ENCODE measurements around the gene DNAJA1. TPM values are rescaled to one million over a fixed set of nuclear protein-coding genes. Genes with fewer than 3 reads are reported as not detected.
A peak's percentile ranks its signal among the peaks of the same experiment; 100 is the strongest.
"Not testable (repeated sequence)": the region's sequence is repeated elsewhere in the genome, so short reads cannot be mapped to it uniquely, and the experiment has no call there.

Gene DNAJA1
- total RNA-seq, result 90.9 TPM
- long read RNA-seq, transcript DNAJA1-201 (9 exons, 2,381 nt), result major isoform, 301 of 316 reads
- long read RNA-seq, partial matches to known transcripts, result 8 of 316 reads
- long read RNA-seq, other reads (novel, unspliced or antisense), result 7 of 316 reads

DNA sequence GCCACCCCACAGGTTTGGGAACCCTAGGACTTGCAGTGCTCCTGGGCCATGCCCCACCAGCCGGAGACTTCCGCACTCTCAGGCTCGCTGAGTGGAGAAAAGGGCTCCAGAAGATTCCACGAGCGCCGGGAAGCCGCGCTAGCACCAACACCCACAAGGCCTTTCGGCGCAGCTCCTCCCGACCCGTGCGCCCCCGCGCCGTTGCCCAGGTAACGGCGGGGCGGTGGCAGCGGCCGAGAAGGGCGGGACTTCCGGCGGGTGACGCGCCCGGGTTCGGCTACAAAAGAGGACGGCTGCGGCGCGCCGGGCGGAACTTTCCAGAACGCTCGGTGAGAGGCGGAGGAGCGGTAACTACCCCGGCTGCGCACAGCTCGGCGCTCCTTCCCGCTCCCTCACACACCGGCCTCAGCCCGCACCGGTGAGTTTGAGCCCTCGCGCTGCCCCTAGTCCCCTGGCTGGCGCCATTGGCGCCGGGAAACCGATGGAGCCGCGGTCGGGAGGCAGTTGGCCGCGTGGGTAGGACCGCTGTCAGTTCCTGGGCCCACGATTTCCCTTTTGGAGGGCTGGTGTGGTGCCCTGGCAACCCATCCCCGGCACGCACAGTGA is at the start of gene DNAJA1:
DNAJA1 (plus strand) TSS at position 308 of the 606 bp plus-strand sequence. CDS start 1,212 bp downstream, outside the sequence.
- ATAC-seq, result peak; percentile 97
- intact Hi-C loops (cut with micrococcal nuclease), result no loop called here
- DNase-seq, result peak; percentile 97

GRCh38 chr9:32978051-32978450 is 47.0 kb upstream of the DNAJA1 start:
- DNase-seq, result no peak
- intact Hi-C loops (cut with micrococcal nuclease), result no loop called here
- no peak for ATAC-seq

DNA sequence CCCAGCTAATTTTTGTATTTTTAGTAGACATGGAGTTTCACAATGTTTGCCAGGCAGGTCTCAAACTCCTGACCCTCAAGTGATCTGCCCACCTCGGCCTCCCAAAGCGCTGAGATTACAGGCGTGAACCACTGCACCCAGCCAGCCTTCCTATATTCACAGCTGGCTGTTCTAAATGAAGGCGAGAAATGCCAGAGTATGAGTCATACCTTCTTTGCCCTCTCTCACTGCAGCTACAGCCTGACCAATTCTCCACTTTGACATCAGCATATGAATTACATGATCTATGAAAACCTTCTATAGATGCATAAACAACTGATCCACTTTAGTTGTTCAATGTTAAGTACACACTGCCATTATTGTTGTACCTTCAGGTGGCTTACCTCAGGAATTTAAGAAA is 38.1 kb upstream of the DNAJA1 start:
- ATAC-seq (no peak), DNase-seq (no peak)
- intact Hi-C loops (cut with micrococcal nuclease), result no loop called here

DNA sequence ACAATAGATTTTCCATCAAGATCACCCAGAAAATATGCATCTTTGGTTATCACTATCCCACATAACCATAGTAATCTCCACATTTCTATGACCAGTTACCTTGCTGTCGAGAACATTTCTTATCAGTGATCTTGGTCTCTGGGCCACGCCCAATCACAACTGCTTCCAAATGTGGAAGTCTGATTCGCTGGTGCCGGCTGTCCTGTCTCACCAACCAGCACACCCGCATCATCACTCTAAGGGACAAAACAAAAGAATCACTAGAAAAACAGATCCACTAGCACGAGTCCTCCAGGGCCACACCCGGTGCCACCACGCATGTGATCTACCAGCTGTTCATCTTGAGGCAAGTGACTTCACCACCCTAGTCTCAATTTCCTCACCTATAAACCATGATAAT is 35.4 kb upstream of the DNAJA1 start:
- DNase-seq (no peak), ATAC-seq (no peak)

GRCh38 chr9:32991897-32992594 is 33.0 kb upstream of the DNAJA1 start:
- DNase-seq (no peak), ATAC-seq (peak; percentile 76)
- intact Hi-C loops (cut with micrococcal nuclease), result no loop called here

More for the DNA sequence above, 35.4 kb upstream of the DNAJA1 start:
- intact Hi-C loops (cut with micrococcal nuclease), result no loop called here

DNA sequence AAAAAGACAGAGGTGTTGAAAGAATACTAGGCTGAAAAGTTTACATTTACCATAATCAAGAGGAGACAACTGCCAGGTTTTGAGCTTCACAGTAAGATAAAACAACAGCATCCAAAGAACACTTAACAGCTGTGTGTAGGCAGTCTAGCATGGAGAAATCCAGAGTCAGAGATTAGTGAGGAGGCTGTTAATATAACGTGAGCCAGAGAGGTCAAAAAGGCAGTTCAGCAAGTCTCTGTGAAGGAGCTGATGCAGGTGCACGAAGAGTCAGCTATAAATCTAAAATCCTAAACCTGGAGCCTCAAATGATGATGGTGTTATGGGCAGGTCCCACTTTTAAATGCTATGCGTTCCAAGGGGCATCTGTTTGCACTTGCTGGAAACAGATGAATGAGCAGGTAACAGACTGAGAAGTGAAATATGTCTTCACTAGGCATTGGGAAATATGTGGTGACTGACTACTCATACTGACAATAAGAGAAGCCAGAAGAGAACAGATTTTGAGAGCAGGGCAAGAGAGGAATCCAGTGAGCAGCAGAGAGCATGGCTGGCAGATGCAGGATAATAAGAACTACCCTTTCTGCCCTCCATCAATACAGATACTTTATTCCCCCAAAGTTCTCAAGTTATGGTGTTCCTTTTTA is 32.4 kb upstream of the DNAJA1 start:
- ATAC-seq (peak; percentile 50), DNase-seq (no peak)
- intact Hi-C loops (cut with micrococcal nuclease), result no loop called here

- DNase-seq; intact Hi-C loops (cut with micrococcal nuclease): not testable (repeated sequence)
- ATAC-seq, result peak; percentile 3
These were observed 24.4 kb upstream of the DNAJA1 start for GRCh38 chr9:33000682-33001055.

DNA sequence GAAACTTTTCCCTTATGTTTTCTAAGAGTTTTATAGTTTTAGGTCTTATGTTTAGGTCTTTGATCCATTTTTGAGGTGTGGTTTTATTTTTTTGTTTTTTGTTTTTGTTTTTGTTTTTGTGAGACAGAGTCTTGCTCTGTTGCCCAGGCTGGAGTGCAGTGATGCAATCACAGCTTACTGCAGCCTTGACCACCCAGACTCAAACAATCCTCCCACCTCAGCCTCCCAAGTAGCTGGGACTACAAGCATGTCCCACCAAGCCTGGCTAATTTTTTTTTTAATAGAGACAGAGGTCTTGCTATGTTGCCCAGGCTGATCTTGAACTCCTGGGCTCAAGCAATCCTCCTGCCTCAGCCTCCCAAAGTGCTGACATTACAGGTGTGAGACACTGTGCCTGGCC is 19.7 kb upstream of the DNAJA1 start:
- ATAC-seq; DNase-seq; intact Hi-C loops (cut with micrococcal nuclease): not testable (repeated sequence)

DNA sequence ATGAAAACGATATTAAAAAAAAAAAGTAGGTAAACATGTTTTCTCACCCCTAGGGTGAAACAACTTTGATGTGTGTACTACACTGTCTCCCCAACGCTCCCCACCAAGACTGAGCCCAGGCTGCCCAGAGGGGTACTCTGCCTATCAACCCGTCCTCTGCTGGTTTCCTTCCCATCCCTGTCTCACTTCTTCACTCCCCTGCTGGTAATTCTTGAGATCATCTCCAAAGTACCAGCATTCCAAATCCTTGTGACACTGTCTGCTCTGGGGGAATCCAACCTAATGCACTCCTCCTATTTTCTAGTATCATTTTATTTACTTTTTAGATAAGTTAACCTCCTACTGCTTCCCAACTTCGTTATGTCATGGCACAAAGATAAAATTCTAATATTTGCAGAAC is 17.3 kb upstream of the DNAJA1 start:
- intact Hi-C loops (cut with micrococcal nuclease), result no loop called here
- DNase-seq (no peak), ATAC-seq (no peak)

DNA sequence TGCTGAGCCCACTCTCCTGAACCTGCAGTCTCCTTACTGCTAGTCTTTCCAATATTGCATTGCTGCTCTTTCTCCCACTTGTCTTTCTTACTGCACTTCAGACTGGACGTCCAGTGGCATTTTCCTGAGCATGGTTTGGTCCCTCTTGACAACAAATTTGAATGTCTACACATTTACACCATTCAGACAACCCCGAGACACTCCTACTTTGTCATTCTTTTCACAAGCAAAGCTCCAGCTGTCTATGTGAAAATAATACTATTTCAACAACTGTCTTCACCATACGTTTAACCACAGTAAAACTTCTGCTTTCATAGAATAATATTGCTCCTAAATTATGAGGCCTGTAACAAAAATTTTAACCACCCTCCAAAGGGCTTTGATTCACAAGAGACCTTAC is 13.2 kb upstream of the DNAJA1 start:
- ATAC-seq (no peak), DNase-seq (no peak)
- intact Hi-C loops (cut with micrococcal nuclease), result no loop called here

GRCh38 chr9:33012328-33013069 is 12.6 kb upstream of the DNAJA1 start:
- intact Hi-C loops (cut with micrococcal nuclease), result no loop called here
- DNase-seq (no peak), ATAC-seq (no peak)

DNA sequence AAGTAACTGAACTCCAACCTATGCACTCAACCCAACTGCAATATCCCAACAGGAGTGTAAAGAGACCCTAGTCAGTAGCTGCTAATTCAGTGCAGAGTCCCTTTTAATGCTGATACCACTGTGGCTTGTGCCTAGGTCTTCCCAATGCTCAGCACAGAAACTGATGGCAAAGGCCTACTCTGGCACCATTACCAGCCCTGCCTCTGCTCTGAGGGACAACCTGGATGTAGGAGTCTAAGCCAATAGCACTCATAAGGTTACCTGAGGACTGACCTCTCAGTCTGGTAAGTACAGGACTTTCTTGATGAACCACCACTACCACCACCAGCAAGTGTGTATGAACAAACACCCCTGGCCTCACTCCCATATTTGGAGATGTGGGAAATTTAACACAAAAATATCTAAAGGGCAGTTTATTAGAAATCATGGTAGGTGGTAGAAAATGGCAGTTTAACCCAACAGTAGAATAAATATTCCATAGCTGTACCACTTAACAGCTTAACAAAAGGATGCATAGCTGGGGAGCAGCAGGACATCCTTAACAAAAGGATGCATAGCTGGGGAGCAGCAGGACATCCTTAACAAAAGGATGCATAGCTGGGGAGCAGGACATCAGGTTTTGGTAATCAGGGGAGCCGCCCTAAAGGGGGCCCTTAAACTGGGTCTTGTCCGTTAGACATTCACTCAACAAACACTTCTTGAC is 11.0 kb upstream of the DNAJA1 start:
- no peak for ATAC-seq
- no peak for DNase-seq
- intact Hi-C loops (cut with micrococcal nuclease), result no loop called here

GRCh38 chr9:33014665-33015014 is 10.4 kb upstream of the DNAJA1 start:
- peak; percentile 27 for ATAC-seq
- intact Hi-C loops (cut with micrococcal nuclease), result no loop called here
- DNase-seq, result no peak

- DNase-seq (no peak), ATAC-seq (no peak)
- intact Hi-C loops (cut with micrococcal nuclease), result no loop called here
These were observed 7.6 kb upstream of the DNAJA1 start for GRCh38 chr9:33017283-33018041.

GRCh38 chr9:33019797-33020196 is 5.3 kb upstream of the DNAJA1 start:
- ATAC-seq (no peak), DNase-seq (peak; percentile 30)
- intact Hi-C loops (cut with micrococcal nuclease), result no loop called here

DNA sequence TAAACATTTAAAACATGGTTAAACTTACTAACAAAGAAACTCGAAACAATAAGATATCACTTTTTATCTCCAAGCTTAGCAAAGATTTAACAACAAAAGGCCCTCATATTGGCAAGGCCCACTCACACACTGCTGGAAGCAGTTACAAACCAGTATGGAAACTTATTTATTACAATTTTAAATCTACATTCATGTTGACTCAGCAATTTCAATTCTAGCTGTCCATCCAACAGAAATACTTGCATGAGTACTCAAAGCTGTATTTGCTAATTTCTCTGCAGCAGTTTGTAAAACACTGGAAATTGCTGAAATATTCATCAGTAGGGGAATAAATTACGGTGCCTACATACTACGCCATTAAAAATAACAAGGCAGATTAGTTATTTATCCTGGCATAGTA is 2.8 kb upstream of the DNAJA1 start:
- ATAC-seq, result no peak
- no peak for DNase-seq
- intact Hi-C loops (cut with micrococcal nuclease), result no loop called here

DNA sequence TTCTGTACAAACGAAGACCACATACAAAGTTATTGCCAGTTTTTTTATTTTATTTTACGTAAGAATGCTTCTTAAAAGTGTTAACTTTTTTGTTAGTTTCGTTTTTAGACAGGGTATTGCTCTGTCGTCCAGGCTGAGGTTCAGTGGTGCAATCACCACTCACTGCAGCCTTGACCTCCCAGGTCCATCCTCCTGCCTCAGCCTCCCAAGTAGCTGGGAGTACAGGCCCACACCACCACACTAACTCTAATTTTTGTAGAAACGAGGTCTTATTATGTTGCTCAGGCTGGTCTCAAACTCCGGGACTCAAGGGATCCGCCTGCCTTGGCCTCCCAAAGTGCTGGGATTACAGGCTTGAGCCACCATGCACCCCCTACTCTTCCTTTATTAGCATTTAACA is 2.3 kb upstream of the DNAJA1 start:
- no peak for ATAC-seq
- intact Hi-C loops (cut with micrococcal nuclease), result no loop called here
- no peak for DNase-seq

GRCh38 chr9:33023661-33024060 is 1.4 kb upstream of the DNAJA1 start:
- no peak for DNase-seq
- ATAC-seq, result no peak
- intact Hi-C loops (cut with micrococcal nuclease), result no loop called here
